ENCODE data around the gene IQCH. TPM values are rescaled to one million over a fixed set of nuclear protein-coding genes. Genes with fewer than 3 reads are reported as not detected.
"Not testable (repeated sequence)": the region's sequence is repeated elsewhere in the genome, so short reads cannot be mapped to it uniquely, and the experiment has no call there.

Gene IQCH
- total and polyA plus RNA-seq, 2 experiments from 2014 or later, result 2.1 to 4.1 TPM

DNA sequence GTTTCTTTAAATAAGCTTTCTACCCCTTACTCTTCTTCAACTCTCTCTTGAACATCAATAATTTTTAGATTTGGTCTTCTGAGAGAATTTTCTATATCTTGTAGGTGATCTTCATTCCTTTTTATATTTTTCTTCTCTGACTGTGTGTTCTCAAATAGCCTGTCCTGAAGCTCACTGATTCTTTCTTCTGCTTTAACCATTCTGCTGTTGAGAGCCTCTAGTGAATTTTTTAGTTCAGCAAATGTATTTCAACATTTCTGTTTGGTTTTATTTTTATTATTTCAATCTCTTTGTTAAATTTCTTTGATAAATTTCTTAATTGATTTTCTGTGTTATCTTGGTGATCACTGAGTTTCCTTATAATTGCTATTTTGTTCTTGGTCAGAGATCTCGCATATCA is 19.6 kb downstream of the IQCH start:
- no peaks in the 10 kb centered on the region for H4K20me1 ChIP-seq (ENCODE audit: insufficient read depth)
- H3K36me3 ChIP-seq (ENCODE audit: low read depth), result no peaks in the 10 kb centered on the region
- H3K9me2 ChIP-seq (ENCODE audit: insufficient read depth), result no peaks in the 10 kb centered on the region
- no peak overlapping the region for H3K9ac ChIP-seq
- in situ Hi-C loops (cut with MboI), result no loop called here
- H3K27me3 ChIP-seq (replicated peaks; ENCODE audit: insufficient read depth), result no peaks in the 10 kb centered on the region
- no peaks in the 10 kb centered on the region for H3F3A ChIP-seq (ENCODE audit: insufficient read depth)
- no peaks in the 10 kb centered on the region for H3K9me3 ChIP-seq (ENCODE audit: low read depth)
- no peak overlapping the region for H3K4me3 ChIP-seq
- no peak for DNase-seq
- no peaks in the 10 kb centered on the region for H3K79me2 ChIP-seq (ENCODE audit: insufficient read depth)
- TF ChIP-seq EZH2phosphoT487 (IDR thresholded peaks at IDR 0.05; ENCODE audit: insufficient read depth, low read depth) (no peak), EZH2 (IDR thresholded peaks at IDR 0.05; ENCODE audit: insufficient read depth, poor library complexity, severe bottlenecking) (no peak)
- no peak overlapping the region for H3K27ac ChIP-seq
- no peak overlapping the region for H3K4me2 ChIP-seq (ENCODE audit: unreplicated experiment)
- no peak overlapping the region for H2AFZ ChIP-seq
- H3K4me1 ChIP-seq (ENCODE audit: insufficient read depth), result no peaks in the 10 kb centered on the region
- 94 to 96% methylated on average over 1 of the region's 1 CpG for WGBS, 2 experiments (ENCODE audit: low coverage in 1 of 2, low lambda C conversion rate in 2 of 2, missing lambda C conversion rate in 2 of 2)

DNA sequence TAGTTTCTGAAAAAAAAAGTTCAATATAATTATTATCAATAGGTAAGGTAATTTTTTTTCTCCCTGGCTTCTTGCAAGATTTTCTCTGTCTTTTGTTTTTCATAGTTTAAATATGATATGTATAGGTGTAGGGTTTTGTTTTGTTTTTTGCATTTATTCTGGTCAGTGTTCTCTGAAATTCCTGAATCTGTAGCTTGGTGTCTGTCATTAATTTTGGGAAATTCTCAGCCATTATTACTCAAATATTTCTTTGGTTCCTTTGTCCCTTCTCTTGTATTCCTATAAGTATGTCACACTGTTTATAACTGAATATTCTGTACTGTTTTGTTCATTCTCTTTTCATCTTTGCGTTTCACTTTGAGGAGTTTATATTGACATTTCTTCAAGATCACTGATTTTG is 22.1 kb downstream of the IQCH start:
- Histone ChIP-seq H3K4me1 (ENCODE audit: insufficient read depth) (no peaks in the 10 kb centered on the region), H2AFZ (no peak overlapping the region), H3K27ac (no peak overlapping the region), H3K4me2 (ENCODE audit: unreplicated experiment) (no peak overlapping the region), H3K9ac (no peak overlapping the region), H3K27me3 (replicated peaks; ENCODE audit: insufficient read depth) (no peaks in the 10 kb centered on the region), H3K9me3 (ENCODE audit: low read depth) (no peaks in the 10 kb centered on the region), H3K9me2 (ENCODE audit: insufficient read depth) (no peaks in the 10 kb centered on the region), H3K36me3 (ENCODE audit: low read depth) (no peaks in the 10 kb centered on the region), H3K4me3 (no peak overlapping the region), H3K79me2 (ENCODE audit: insufficient read depth) (no peaks in the 10 kb centered on the region), H4K20me1 (ENCODE audit: insufficient read depth) (no peaks in the 10 kb centered on the region), H3F3A (ENCODE audit: insufficient read depth) (no peaks in the 10 kb centered on the region)
- DNase-seq, result no peak
- WGBS, 2 experiments (ENCODE audit: low coverage in 1 of 2, low lambda C conversion rate in 2 of 2, missing lambda C conversion rate in 2 of 2), result 93 to 100% methylated on average over 1 of the region's 1 CpG
- TF ChIP-seq EZH2 (IDR thresholded peaks at IDR 0.05; ENCODE audit: insufficient read depth, poor library complexity, severe bottlenecking) (no peak), EZH2phosphoT487 (IDR thresholded peaks at IDR 0.05; ENCODE audit: insufficient read depth, low read depth) (no peak)
- in situ Hi-C loops (cut with MboI), result no loop called here

DNA sequence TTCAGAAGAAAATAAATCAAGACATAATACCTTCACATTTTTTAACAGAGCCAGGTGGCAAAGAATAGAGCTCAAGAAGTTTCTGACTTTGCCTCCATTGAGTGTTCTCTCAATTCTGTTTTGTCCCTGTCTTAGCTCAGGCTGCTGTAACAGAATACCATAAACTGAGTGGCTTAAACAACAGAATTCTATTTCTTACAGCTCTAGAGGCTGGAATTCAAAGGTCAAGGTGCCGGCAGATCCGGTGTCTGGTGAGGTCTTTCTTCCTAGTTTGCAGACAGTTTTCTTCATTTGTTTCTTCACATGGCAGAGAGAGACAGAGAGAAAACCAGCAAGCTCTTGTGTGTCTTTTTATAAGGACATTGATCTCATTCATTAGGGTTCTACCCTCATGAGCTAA is 25.6 kb downstream of the IQCH start:
- no peaks in the 10 kb centered on the region for H3F3A ChIP-seq (ENCODE audit: insufficient read depth)
- no peaks in the 10 kb centered on the region for H3K9me3 ChIP-seq (ENCODE audit: low read depth)
- no peaks in the 10 kb centered on the region for H4K20me1 ChIP-seq (ENCODE audit: insufficient read depth)
- H3K79me2 ChIP-seq (ENCODE audit: insufficient read depth), result no peaks in the 10 kb centered on the region
- H2AFZ ChIP-seq, result no peak overlapping the region
- H3K27me3 ChIP-seq (replicated peaks; ENCODE audit: insufficient read depth), result no peaks in the 10 kb centered on the region
- H3K9me2 ChIP-seq (ENCODE audit: insufficient read depth), result no peaks in the 10 kb centered on the region
- H3K4me3 ChIP-seq, result no peak overlapping the region
- WGBS, 2 experiments (ENCODE audit: low coverage in 1 of 2, low lambda C conversion rate in 2 of 2, missing lambda C conversion rate in 2 of 2), result 76 to 86% methylated on average over 2 of the region's 2 CpGs
- H3K36me3 ChIP-seq (ENCODE audit: low read depth), result no peaks in the 10 kb centered on the region
- no peak overlapping the region for H3K4me2 ChIP-seq (ENCODE audit: unreplicated experiment)
- no peak overlapping the region for H3K27ac ChIP-seq
- in situ Hi-C loops (cut with MboI), result no loop called here
- no peak overlapping the region for H3K9ac ChIP-seq
- H3K4me1 ChIP-seq (ENCODE audit: insufficient read depth), result no peaks in the 10 kb centered on the region
- DNase-seq, result no peak
- TF ChIP-seq EZH2 (IDR thresholded peaks at IDR 0.05; ENCODE audit: insufficient read depth, poor library complexity, severe bottlenecking) (no peak), EZH2phosphoT487 (IDR thresholded peaks at IDR 0.05; ENCODE audit: insufficient read depth, low read depth) (no peak)

DNA sequence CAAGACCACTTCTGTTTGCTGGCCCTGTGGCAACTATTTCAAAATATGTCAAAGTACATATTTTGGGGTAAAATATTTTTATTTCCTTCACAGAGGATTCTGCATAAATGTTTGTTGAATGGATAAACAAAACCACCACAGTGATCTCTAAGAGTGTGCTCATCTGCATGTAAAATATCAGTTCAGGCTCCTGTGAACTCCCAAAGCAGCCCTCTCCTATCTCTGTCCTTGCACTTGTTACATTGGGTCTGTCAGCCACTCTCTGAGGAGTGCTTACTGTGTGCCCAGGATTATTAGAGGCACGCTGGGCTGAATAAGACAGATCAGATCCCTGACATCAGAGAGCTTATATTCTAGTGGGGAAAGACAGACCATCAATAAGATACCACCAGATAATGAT is 27.1 kb downstream of the IQCH start:
- no peak overlapping the region for H3K9ac ChIP-seq
- H2AFZ ChIP-seq, result no peak overlapping the region
- WGBS, 2 experiments (ENCODE audit: low coverage in 1 of 2, low lambda C conversion rate in 2 of 2, missing lambda C conversion rate in 2 of 2), result 53 to 61% methylated on average over 1 of the region's 1 CpG
- H3F3A ChIP-seq (ENCODE audit: insufficient read depth), result no peaks in the 10 kb centered on the region
- no peaks in the 10 kb centered on the region for H3K9me2 ChIP-seq (ENCODE audit: insufficient read depth)
- H3K36me3 ChIP-seq (ENCODE audit: low read depth), result no peaks in the 10 kb centered on the region
- no peak for DNase-seq
- H3K27ac ChIP-seq, result no peak overlapping the region
- no peaks in the 10 kb centered on the region for H3K27me3 ChIP-seq (replicated peaks; ENCODE audit: insufficient read depth)
- H3K4me2 ChIP-seq (ENCODE audit: unreplicated experiment), result no peak overlapping the region
- in situ Hi-C loops (cut with MboI), result no loop called here
- H3K9me3 ChIP-seq (ENCODE audit: low read depth), result no peaks in the 10 kb centered on the region
- no peak overlapping the region for H3K4me3 ChIP-seq
- no peaks in the 10 kb centered on the region for H3K79me2 ChIP-seq (ENCODE audit: insufficient read depth)
- TF ChIP-seq EZH2phosphoT487 (IDR thresholded peaks at IDR 0.05; ENCODE audit: insufficient read depth, low read depth) (no peak), EZH2 (IDR thresholded peaks at IDR 0.05; ENCODE audit: insufficient read depth, poor library complexity, severe bottlenecking) (no peak)
- H4K20me1 ChIP-seq (ENCODE audit: insufficient read depth), result no peaks in the 10 kb centered on the region
- H3K4me1 ChIP-seq (ENCODE audit: insufficient read depth), result no peaks in the 10 kb centered on the region

DNA sequence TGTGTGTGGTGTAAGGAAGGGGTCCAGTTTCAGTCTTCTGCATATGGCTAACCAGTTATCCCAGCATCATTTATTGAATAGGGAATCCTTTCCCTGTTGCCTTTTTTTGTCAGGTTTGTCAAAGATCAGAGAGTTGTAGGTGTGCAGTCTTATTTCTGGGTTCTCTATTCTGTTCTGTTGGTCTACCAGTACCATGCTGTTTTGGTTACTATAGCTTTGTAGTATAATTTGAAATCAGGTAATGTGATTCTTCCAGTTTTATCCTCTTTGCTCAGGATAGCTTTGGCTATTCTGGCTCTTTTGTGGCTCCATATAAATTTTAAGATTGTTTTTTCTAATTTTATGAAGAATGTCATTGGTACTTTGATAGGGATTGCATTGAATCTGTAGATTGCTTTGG is 31.0 kb downstream of the IQCH start:
- H4K20me1 ChIP-seq (ENCODE audit: insufficient read depth); H3K27ac ChIP-seq; H3K9me2 ChIP-seq (ENCODE audit: insufficient read depth); H3K9me3 ChIP-seq (ENCODE audit: low read depth); in situ Hi-C loops (cut with MboI); H2AFZ ChIP-seq; H3K27me3 ChIP-seq (replicated peaks; ENCODE audit: insufficient read depth); H3K4me3 ChIP-seq; H3K4me2 ChIP-seq (ENCODE audit: unreplicated experiment); H3K4me1 ChIP-seq (ENCODE audit: insufficient read depth); H3K79me2 ChIP-seq (ENCODE audit: insufficient read depth); H3K9ac ChIP-seq; H3K36me3 ChIP-seq (ENCODE audit: low read depth); DNase-seq; H3F3A ChIP-seq (ENCODE audit: insufficient read depth): not testable (repeated sequence)

DNA sequence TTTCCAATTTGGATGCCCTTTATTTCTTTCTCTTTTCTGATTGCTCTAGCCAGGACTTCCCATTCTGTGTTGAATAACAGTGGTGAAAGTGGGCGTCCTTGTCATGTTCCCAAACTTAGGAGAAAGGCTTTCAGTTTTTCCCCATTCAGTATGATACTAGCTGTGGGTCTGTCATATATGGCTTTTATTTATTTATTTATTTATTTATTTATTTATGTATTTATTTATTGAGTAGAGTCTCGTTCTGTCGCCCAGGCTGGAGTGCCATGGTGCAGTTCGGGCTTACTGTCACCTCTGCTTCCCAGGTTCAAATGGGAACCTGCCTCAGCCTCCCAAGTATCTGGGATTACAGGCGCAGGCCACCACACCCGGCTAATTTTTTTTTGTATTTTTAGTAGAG is 31.8 kb downstream of the IQCH start:
- DNase-seq; H2AFZ ChIP-seq; H3F3A ChIP-seq (ENCODE audit: insufficient read depth); H4K20me1 ChIP-seq (ENCODE audit: insufficient read depth); H3K36me3 ChIP-seq (ENCODE audit: low read depth); H3K79me2 ChIP-seq (ENCODE audit: insufficient read depth); H3K27me3 ChIP-seq (replicated peaks; ENCODE audit: insufficient read depth); H3K4me2 ChIP-seq (ENCODE audit: unreplicated experiment); H3K27ac ChIP-seq; in situ Hi-C loops (cut with MboI); H3K4me3 ChIP-seq; H3K9ac ChIP-seq; H3K4me1 ChIP-seq (ENCODE audit: insufficient read depth); H3K9me2 ChIP-seq (ENCODE audit: insufficient read depth); H3K9me3 ChIP-seq (ENCODE audit: low read depth): not testable (repeated sequence)
- 90 to 93% methylated on average over 6 of the region's 6 CpGs for WGBS, 2 experiments (ENCODE audit: low coverage in 1 of 2, low lambda C conversion rate in 2 of 2, missing lambda C conversion rate in 2 of 2)
